ENCODE results near the gene IL9.

DNA sequence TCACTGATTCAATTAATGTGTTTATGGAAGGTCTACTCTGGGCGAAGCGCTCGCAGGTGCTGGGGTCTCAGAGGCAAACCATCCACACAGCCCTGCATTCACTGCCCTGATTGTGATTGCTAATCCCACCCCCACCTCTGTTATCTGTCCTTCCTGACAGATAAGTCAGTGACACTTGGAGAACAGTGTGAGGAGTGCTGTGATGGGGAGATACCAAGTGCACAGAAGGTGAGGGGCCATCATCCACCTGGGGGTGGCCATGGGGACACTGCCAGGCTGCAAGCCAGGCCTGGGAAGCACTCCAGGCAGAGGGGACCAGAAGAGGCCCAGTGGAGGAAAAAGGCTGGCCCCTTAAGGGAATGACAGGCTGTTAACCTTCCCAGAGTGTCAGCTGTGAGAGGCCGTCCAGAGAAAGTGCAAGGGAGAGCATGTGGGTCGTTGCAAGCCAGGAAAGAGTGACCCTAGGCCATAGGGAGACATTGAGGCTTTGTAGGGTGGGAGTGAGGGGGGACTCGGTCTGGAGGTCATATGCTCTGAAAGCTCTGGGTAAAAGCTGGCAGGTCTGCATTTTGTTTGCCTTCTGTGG, 18.0 kb downstream of the IL9 start:
- no peak for TF ChIP-seq ZFX (IDR thresholded peaks at IDR 0.05)
- no peak for TF ChIP-seq CTCF (conservative IDR thresholded peaks at IDR 0.05)

All from C4-2B (cell line).